SK-N-SH treated with all-trans-retinoic acid at 6 μM for 48 hours (cell line): Measurements from ENCODE around the gene CLEC2D.

Experiments
- ARNTL ChIP-seq: fragments of 450-650 bp; formaldehyde crosslinking; IDR thresholded peaks from 2 replicates; pipeline ENCODE4 v1.5.0; 2020; ENCODE audit warnings: low read depth, mild to moderate bottlenecking, moderate library complexity, borderline replicate concordance
- CREB5 ChIP-seq: fragments of 250-450 bp; sonication (Bioruptor Pico); IDR thresholded peaks from 2 replicates; pipeline ENCODE4 v1.5.1; 2020; ENCODE audit warnings: low read depth, mild to moderate bottlenecking, moderate library complexity
- CSDC2 ChIP-seq: fragments of 250-450 bp; sonication (Bioruptor Pico); IDR thresholded peaks from 2 replicates; pipeline ENCODE4 v1.5.0; 2020; ENCODE audit warnings: mild to moderate bottlenecking, moderate library complexity
- RARB ChIP-seq: fragments of 250-450 bp; sonication (Bioruptor Pico); IDR thresholded peaks from 2 replicates; pipeline ENCODE4 v1.8.0; 2021; ENCODE audit warnings: mild to moderate bottlenecking, moderate library complexity
- SNAI2 ChIP-seq: fragments of 250-450 bp; sonication (Bioruptor Pico); IDR thresholded peaks from 2 replicates; pipeline ENCODE4 v1.5.0; 2020; ENCODE audit warnings: mild to moderate bottlenecking, moderate library complexity
- TSHZ2 ChIP-seq: fragments of 250-450 bp; sonication (Bioruptor Pico); IDR thresholded peaks from 2 replicates; pipeline ENCODE4 v1.5.0; 2020; ENCODE audit warnings: mild to moderate bottlenecking, moderate library complexity
- ZFP3 ChIP-seq: fragments of 250-450 bp; sonication (Bioruptor Pico); IDR thresholded peaks from 2 replicates; pipeline ENCODE4 v1.5.0; 2020; ENCODE audit warnings: mild to moderate bottlenecking, moderate library complexity
- ZFP30 ChIP-seq: fragments of 450-650 bp; formaldehyde crosslinking; IDR thresholded peaks from 2 replicates; pipeline ENCODE4 v1.5.0; 2022; ENCODE audit warnings: mild to moderate bottlenecking, moderate library complexity
- TF ChIP-seq, protein P1 (sequence below): fragments of 250-450 bp; sonication (Bioruptor Pico); IDR thresholded peaks from 2 replicates; pipeline ENCODE4 v1.8.0; 2020; ENCODE audit warnings: mild to moderate bottlenecking, moderate library complexity, borderline replicate concordance

DNA sequence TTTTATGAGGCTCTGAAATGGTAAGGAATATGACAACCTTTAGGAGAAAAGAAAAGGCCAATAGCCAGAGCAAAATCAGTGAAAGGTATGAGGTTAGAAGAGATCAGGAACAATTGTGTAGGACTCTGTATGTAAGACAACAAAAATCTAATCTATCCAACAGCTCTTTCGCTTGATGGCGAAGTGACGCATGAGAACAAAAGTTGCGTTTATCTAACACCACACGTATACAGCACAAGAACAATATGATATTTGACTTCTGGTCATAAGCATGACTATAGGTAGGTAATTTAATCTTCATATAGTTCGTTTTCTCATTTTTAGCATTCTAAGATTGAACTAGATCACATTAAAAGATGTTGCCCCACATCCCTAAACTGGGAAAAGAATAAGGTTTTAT lies 61.9 kb downstream of the CLEC2D start:
- TF ChIP-seq, protein P1, sequence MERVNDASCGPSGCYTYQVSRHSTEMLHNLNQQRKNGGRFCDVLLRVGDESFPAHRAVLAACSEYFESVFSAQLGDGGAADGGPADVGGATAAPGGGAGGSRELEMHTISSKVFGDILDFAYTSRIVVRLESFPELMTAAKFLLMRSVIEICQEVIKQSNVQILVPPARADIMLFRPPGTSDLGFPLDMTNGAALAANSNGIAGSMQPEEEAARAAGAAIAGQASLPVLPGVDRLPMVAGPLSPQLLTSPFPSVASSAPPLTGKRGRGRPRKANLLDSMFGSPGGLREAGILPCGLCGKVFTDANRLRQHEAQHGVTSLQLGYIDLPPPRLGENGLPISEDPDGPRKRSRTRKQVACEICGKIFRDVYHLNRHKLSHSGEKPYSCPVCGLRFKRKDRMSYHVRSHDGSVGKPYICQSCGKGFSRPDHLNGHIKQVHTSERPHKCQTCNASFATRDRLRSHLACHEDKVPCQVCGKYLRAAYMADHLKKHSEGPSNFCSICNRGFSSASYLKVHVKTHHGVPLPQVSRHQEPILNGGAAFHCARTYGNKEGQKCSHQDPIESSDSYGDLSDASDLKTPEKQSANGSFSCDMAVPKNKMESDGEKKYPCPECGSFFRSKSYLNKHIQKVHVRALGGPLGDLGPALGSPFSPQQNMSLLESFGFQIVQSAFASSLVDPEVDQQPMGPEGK (CRISPR knock-in tag), result no peak
- TF ChIP-seq CREB5 (CRISPR knock-in tag) (no peak), ZFP30 (no peak), RARB (CRISPR knock-in tag) (no peak), ARNTL (CRISPR knock-in tag) (no peak), CSDC2 (CRISPR knock-in tag) (no peak), ZFP3 (CRISPR knock-in tag) (no peak), SNAI2 (CRISPR knock-in tag) (no peak), TSHZ2 (CRISPR knock-in tag) (no peak)
